ENCODE results near the gene SERPINB6. TPM values are rescaled to one million over a fixed set of nuclear protein-coding genes. Genes with fewer than 3 reads are reported as not detected.
A peak's percentile ranks its signal among the peaks of the same experiment; 100 is the strongest.
"Not testable (repeated sequence)": the region's sequence is repeated elsewhere in the genome, so short reads cannot be mapped to it uniquely, and the experiment has no call there.

SERPINB6 gene
- total and polyA plus RNA-seq, 7 experiments from 2014 or later = 19.7 to 94.2 (median 56.6) TPM

DNA sequence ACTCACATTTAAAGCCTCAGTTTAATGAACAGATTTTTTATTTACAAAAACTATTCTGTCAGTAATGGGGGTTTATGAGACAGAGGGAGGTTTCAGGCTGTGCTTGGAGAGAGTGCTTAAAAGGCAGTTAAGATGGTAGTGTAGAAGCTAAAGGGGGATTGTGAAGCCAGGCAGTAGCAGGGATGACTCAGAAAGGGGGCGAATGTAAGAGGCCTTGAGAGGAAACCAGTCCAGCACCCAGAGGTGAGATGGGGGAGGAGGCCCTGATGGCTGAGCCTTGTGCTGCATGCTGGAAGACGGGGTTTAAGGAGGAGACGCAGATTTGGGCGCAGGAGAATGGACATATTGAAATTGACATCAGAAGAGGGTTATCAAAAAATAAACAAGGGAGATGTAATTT is 61.6 kb downstream of the SERPINB6 start:
- peak overlapping the region in 4 of 9 donors; percentile 31 to 84 (median 70) for H3K27ac Mint-ChIP-seq
- H3K36me3 ChIP-seq (ENCODE audit: control insufficient read depth in 2 of 3, insufficient read depth in 3 of 3, low read length in 3 of 3) = no peaks in the 10 kb centered on the region
- H3K4me1 Mint-ChIP-seq = peaks cover 26 to 59% (median 42%) of the 10 kb centered on the region in 7 donors
- intact Hi-C loops (cut with micrococcal nuclease) = loop anchor here in 1 of 2 donors (2.0 kb wide), 2 partner anchors 17 to 171 kb away; no protein-coding TSS in a partner anchor
- H3K4me3 Mint-ChIP-seq = no peak overlapping the region
- peaks cover 0 to 7% of the 10 kb centered on the region in 2 donors for H3K4me1 ChIP-seq (ENCODE audit: control insufficient read depth in 2 of 2, insufficient read depth in 2 of 2, low read length in 2 of 2)
- no peak overlapping the region for H3K4me3 ChIP-seq (ENCODE audit: low read length)
- no peaks in the 10 kb centered on the region for H3K27me3 ChIP-seq (ENCODE audit: control insufficient read depth in 2 of 2, insufficient read depth in 2 of 2, low read length in 2 of 2)
- peaks cover 0 to 2% (median 0%) of the 10 kb centered on the region in 11 donors for H3K9me3 Mint-ChIP-seq
- no peaks in the 10 kb centered on the region for H3K36me3 Mint-ChIP-seq
- DNase-seq = no peak
- H3K27me3 Mint-ChIP-seq = peaks cover 0 to 5% (median 0%) of the 10 kb centered on the region in 5 donors
- H3K9me3 ChIP-seq (ENCODE audit: control insufficient read depth in 2 of 3, low read length in 3 of 3) = no peaks in the 10 kb centered on the region
- CTCF ChIA-PET = interaction anchor here (0.7 to 0.8 kb wide), 2 partner anchors 63 to 68 kb away, joined by 3 read pairs; partner anchors contain the start of gene SERPINB1
- no peak for ATAC-seq
- POLR2A ChIA-PET = interaction anchor here (0.7 kb wide), 2 partner anchors 10 to 1123 kb away, joined by 3 read pairs; no protein-coding TSS in a partner anchor
- no peak overlapping the region for H3K27ac ChIP-seq (ENCODE audit: low read depth, low read length)

DNA sequence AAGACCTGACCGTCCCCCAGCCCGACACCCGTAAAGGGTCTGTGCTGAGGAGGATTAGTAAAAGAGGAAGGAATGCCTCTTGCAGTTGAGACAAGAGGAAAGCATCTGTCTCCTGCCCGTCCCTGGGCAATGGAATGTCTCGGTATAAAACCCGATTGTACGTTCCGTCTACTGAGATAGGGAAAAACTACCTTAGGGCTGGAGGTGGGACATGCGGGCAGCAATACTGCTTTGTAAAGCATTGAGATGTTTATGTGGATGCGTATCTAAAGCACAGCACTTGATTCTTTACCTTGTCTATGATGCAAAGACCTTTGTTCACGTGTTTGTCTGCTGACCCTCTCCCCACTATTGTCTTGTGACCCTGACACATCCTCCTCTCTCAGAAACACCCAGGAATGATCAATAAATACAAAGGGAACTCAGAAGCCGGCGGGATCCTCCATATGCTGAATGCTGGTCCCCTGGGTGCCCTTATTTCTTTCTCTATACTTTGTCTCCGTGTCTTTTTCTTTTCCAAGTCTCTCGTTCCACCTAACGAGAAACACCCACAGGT is 62.2 kb downstream of the SERPINB6 start:
- H3K36me3 Mint-ChIP-seq; H3K27me3 ChIP-seq (ENCODE audit: control insufficient read depth in 2 of 2, insufficient read depth in 2 of 2, low read length in 2 of 2); H3K27me3 Mint-ChIP-seq; DNase-seq; H3K4me1 ChIP-seq (ENCODE audit: control insufficient read depth in 2 of 2, insufficient read depth in 2 of 2, low read length in 2 of 2); H3K9me3 Mint-ChIP-seq; ATAC-seq; H3K27ac ChIP-seq (ENCODE audit: low read depth, low read length); H3K4me3 Mint-ChIP-seq; H3K9me3 ChIP-seq (ENCODE audit: control insufficient read depth in 2 of 3, low read length in 3 of 3); H3K36me3 ChIP-seq (ENCODE audit: control insufficient read depth in 2 of 3, insufficient read depth in 3 of 3, low read length in 3 of 3); H3K4me3 ChIP-seq (ENCODE audit: low read length); intact Hi-C loops (cut with micrococcal nuclease): not testable (repeated sequence)
- ChIA-PET CTCF (interaction anchor here (0.8 kb wide), 1 partner anchor 62 kb away, joined by 3 read pairs; no protein-coding TSS in a partner anchor), POLR2A (interaction anchor here (0.7 to 1.4 kb wide), 4 partner anchors 9 to 1124 kb away, joined by 3 to 4 read pairs (median 3); no protein-coding TSS in a partner anchor)
- peaks cover 26 to 63% (median 46%) of the 10 kb centered on the region in 7 donors for H3K4me1 Mint-ChIP-seq
- peak overlapping the region in 7 of 9 donors; percentile 12 to 84 (median 56) for H3K27ac Mint-ChIP-seq

DNA sequence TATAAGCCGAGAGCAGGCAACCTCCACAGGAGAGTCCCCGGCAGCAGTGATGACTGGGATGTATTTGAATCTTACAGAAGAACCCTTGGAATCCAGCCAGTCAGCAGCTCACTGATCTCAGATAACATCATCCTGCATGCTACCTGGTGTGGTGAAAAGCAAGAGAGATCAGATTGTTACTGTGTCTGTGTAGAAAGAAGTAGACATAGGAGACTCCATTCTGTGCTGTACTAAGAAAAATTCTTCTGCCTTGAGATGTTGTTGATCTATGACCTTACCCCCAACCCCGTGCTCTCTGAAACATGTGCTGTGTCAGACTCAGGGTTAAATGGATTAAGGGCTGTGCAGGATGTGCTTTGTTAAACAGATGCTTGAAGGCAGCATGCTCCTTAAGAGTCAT is 62.9 kb downstream of the SERPINB6 start:
- peak in 7 of 9 donors; percentile 31 to 68 (median 52) for DNase-seq
- H3K4me1 ChIP-seq (ENCODE audit: control insufficient read depth in 2 of 2, insufficient read depth in 2 of 2, low read length in 2 of 2); H3K4me3 ChIP-seq (ENCODE audit: low read length); H3K9me3 Mint-ChIP-seq; H3K9me3 ChIP-seq (ENCODE audit: control insufficient read depth in 2 of 3, low read length in 3 of 3); H3K36me3 ChIP-seq (ENCODE audit: control insufficient read depth in 2 of 3, insufficient read depth in 3 of 3, low read length in 3 of 3); intact Hi-C loops (cut with micrococcal nuclease); H3K27ac ChIP-seq (ENCODE audit: low read depth, low read length); H3K36me3 Mint-ChIP-seq; H3K27me3 ChIP-seq (ENCODE audit: control insufficient read depth in 2 of 2, insufficient read depth in 2 of 2, low read length in 2 of 2); H3K27me3 Mint-ChIP-seq: not testable (repeated sequence)
- Mint-ChIP-seq H3K4me1 (peaks cover 25 to 63% (median 46%) of the 10 kb centered on the region in 7 donors), H3K4me3 (peak overlapping the region in 3 of 10 donors; percentile 1 to 55 (median 39)), H3K27ac (peak overlapping the region; percentile 21 to 90 (median 75))
- CTCF ChIA-PET = interaction anchor here (0.6 kb wide), 1 partner anchor 11 kb away, joined by 3 read pairs; no protein-coding TSS in a partner anchor
- peak; percentile 55 for ATAC-seq
- POLR2A ChIA-PET = interaction anchor here (0.7 to 1.4 kb wide), 4 partner anchors 9 to 66 kb away, joined by 3 to 6 read pairs (median 4); partner anchors contain the start of gene SERPINB1

DNA sequence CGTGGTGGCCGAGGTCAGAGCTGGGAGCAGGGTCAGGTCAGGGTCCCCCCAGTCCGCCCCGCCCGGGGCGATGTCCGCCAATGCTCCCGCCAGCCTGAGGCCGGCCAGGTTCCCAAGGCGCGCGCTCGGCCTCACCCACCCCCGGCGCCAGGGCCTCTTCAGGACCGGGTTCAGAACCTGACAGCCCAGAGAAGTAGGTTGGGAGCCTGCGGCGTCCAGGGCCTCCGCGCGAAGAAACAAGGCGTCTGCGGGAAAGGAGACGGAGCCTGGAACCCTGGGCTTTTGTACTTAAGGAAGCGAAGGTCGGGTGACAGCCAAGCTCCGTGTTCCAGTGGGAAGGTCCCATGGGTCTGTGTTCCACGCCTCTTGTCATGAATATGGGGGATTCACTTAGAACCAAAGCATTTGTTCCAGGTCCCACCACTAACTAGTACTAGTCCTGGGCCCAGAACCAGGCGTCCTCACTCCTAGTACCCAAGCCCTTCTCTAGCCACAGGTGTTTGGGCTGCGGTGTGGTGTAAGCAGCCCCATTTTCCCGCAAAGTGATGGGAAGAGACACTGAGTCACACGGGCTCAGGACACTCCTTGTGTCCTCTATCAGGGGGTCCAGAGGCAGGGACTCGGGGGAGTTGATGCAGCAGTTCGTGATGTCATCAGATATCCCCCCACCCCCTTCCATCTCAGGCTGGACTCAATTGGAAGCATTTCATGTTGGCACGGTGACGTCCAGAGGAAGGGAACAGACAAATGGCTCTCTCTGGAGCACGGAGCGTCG is 67.8 kb downstream of the SERPINB6 start:
- peaks cover 51 to 72% (median 66%) of the 10 kb centered on the region in 7 donors for H3K4me1 Mint-ChIP-seq
- not testable (repeated sequence) for H3K27me3 ChIP-seq (ENCODE audit: control insufficient read depth in 2 of 2, insufficient read depth in 2 of 2, low read length in 2 of 2); DNase-seq; H3K9me3 ChIP-seq (ENCODE audit: control insufficient read depth in 2 of 3, low read length in 3 of 3); ATAC-seq; H3K9me3 Mint-ChIP-seq; H3K27me3 Mint-ChIP-seq
- POLR2A ChIA-PET = interaction anchor here (0.7 to 5.5 kb wide), 15 partner anchors 8 to 86 kb away, joined by 3 to 71 read pairs (median 8); partner anchors contain the start of genes SERPINB1 and SERPINB6
- intact Hi-C loops (cut with micrococcal nuclease) = loop anchor here (1.0 to 2.0 kb wide), 5 partner anchors 10 to 85 kb away; no protein-coding TSS in a partner anchor
- H3K4me3 ChIP-seq (ENCODE audit: low read length) = peak overlapping the region; percentile 85
- CTCF ChIA-PET = interaction anchor here (5.1 kb wide), 1 partner anchor 57 kb away, joined by 40 read pairs; no protein-coding TSS in a partner anchor
- peak overlapping the region; percentile 96 to 100 (median 99) for H3K4me3 Mint-ChIP-seq
- H3K27ac Mint-ChIP-seq = peak overlapping the region in 4 of 9 donors; percentile 94 to 98 (median 96)
- peaks cover 0 to 23% (median 3%) of the 10 kb centered on the region in 3 experiments for H3K36me3 ChIP-seq (ENCODE audit: control insufficient read depth in 2 of 3, insufficient read depth in 3 of 3, low read length in 3 of 3)
- H3K4me1 ChIP-seq (ENCODE audit: control insufficient read depth in 2 of 2, insufficient read depth in 2 of 2, low read length in 2 of 2) = peaks cover 19 to 28% of the 10 kb centered on the region in 2 donors
- peak overlapping the region; percentile 90 for H3K27ac ChIP-seq (ENCODE audit: low read depth, low read length)
- H3K36me3 Mint-ChIP-seq = peaks cover 0 to 36% (median 27%) of the 10 kb centered on the region in 5 donors

DNA sequence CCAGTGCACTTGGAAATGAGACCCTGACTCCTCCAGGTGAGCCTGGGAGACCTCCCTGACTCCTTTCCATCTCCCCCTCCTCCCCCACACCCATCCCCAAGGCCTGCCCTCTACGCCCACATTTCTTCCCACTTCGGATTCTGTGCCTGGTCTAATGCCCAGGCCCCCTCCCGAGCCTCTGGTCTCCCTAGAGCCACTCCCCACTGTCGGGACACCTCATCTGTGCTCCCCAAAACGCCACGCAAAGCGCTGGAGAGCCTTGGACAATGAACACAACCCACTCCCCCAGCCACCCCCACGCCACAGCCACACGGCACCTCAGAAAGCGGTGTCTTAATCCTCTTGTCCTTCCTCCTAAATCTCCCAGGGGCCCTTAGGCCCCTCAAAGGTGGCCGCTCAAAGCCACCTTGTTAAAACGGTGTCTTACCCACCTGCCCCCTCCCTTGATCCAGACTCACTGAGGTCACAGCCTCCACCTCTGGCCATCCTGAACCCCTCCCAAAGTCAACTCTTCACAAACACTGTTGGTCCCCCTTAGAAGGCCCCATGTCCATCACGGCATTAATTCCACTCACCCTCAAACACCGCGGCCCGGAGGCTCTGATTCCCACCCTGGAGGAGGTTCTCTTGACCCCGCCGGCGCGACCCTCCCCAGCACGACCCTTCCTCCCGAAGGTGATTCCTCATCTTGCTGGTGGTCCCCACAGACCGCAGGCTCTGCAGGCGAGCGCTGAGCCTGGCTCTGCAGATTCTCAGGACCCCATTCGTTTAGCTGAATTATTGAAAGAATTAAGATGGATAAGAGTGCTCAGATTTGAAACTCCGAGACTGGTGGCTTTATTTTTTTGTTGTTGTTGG is 69.5 kb downstream of the SERPINB6 start:
- Histone ChIP-seq H3K4me1 (ENCODE audit: control insufficient read depth in 2 of 2, insufficient read depth in 2 of 2, low read length in 2 of 2) (peaks cover 28 to 33% of the 10 kb centered on the region in 2 donors), H3K36me3 (ENCODE audit: control insufficient read depth in 2 of 3, insufficient read depth in 3 of 3, low read length in 3 of 3) (peaks cover 0 to 23% (median 8%) of the 10 kb centered on the region in 3 experiments), H3K4me3 (ENCODE audit: low read length) (peak overlapping the region; percentile 85), H3K27ac (ENCODE audit: low read depth, low read length) (peak overlapping the region; percentile 90)
- ATAC-seq; H3K27me3 Mint-ChIP-seq; H3K9me3 ChIP-seq (ENCODE audit: control insufficient read depth in 2 of 3, low read length in 3 of 3); H3K9me3 Mint-ChIP-seq; DNase-seq; H3K27me3 ChIP-seq (ENCODE audit: control insufficient read depth in 2 of 2, insufficient read depth in 2 of 2, low read length in 2 of 2): not testable (repeated sequence)
- H3K4me3 Mint-ChIP-seq = peak overlapping the region; percentile 96 to 100 (median 99)
- peaks cover 52 to 72% (median 67%) of the 10 kb centered on the region in 7 donors for H3K4me1 Mint-ChIP-seq
- POLR2A ChIA-PET = interaction anchor here (0.6 to 5.9 kb wide), 22 partner anchors 8 to 1116 kb away, joined by 3 to 71 read pairs (median 12); partner anchors contain the start of genes SERPINB1 and SERPINB6
- CTCF ChIA-PET = interaction anchor here (0.6 to 5.1 kb wide), 7 partner anchors 10 to 60 kb away, joined by 3 to 40 read pairs (median 5); partner anchors contain the start of gene SERPINB1
- peak overlapping the region; percentile 88 to 98 (median 97) for H3K27ac Mint-ChIP-seq
- intact Hi-C loops (cut with micrococcal nuclease) = loop anchor here (1.0 to 2.0 kb wide), 6 partner anchors 15 to 87 kb away; no protein-coding TSS in a partner anchor
- H3K36me3 Mint-ChIP-seq = peaks cover 0 to 45% (median 39%) of the 10 kb centered on the region in 5 donors

All from naive thymus-derived CD4-positive, alpha-beta T cell (primary cell).